Immature natural killer cell (primary cell): ENCODE measurements around the gene MPO. TPM values are rescaled to one million over a fixed set of nuclear protein-coding genes. Genes with fewer than 3 reads are reported as not detected.

Source experiments
- DNase-seq, 3 donors: peaks; one replicate each; pipeline ENCODE4 v3.0.0; 2022; ENCODE audit warnings: mixed read lengths in 1 of 3
- H3K27ac Mint-ChIP-seq, 6 donors: one replicate each; pipeline ENCODE4 v1.8.0; 2020; ENCODE audit warnings: mixed read lengths in 6 of 6, mild to moderate bottlenecking in 5 of 6, inconsistent platforms in 4 of 6, moderate library complexity in 3 of 6
- H3K27me3 Mint-ChIP-seq, 3 donors: one replicate each; pipeline ENCODE4 v1.8.0; 2020 to 2021; ENCODE audit warnings: low read depth in 3 of 3, mild to moderate bottlenecking in 3 of 3, mixed read lengths in 3 of 3, moderate library complexity in 3 of 3, inconsistent platforms in 1 of 3
- H3K36me3 Mint-ChIP-seq, 3 donors: one replicate each; pipeline ENCODE4 v1.8.0; 2020; ENCODE audit warnings: mixed read lengths in 3 of 3, inconsistent platforms in 2 of 3, mild to moderate bottlenecking in 2 of 3
- H3K4me1 Mint-ChIP-seq, 2 donors: one replicate each; pipeline ENCODE4 v1.8.0; 2020; ENCODE audit warnings: inconsistent platforms in 2 of 2, mild to moderate bottlenecking in 2 of 2, mixed read lengths in 2 of 2, moderate library complexity in 1 of 2
- H3K4me3 Mint-ChIP-seq, 5 donors: one replicate each; pipeline ENCODE4 v1.8.0; 2020; ENCODE audit warnings: mild to moderate bottlenecking in 5 of 5, mixed read lengths in 5 of 5, inconsistent platforms in 3 of 5, moderate library complexity in 3 of 5
- H3K9me3 Mint-ChIP-seq, 6 donors: one replicate each; pipeline ENCODE4 v1.8.0; 2020; ENCODE audit warnings: mild to moderate bottlenecking in 6 of 6, mixed read lengths in 6 of 6, inconsistent platforms in 4 of 6, moderate library complexity in 3 of 6
- polyA plus RNA-seq, 3 donors: library from polyadenylated mRNA; unstranded; fragments of 300-500 nt; fragmentation: Illumina TruSeq; gene quantifications; one replicate each; pipeline ENCODE4 v1.2.3, GENCODE V29; 2021

MPO gene
- polyA plus RNA-seq, 3 donors from 2014 or later = not detected

- H3K36me3 Mint-ChIP-seq = no peaks in the 10 kb centered on the region
- H3K4me1 Mint-ChIP-seq = no peaks in the 10 kb centered on the region
- H3K9me3 Mint-ChIP-seq = peaks cover 0 to 2% (median 0%) of the 10 kb centered on the region in 6 donors
- peaks cover 4 to 14% (median 7%) of the 10 kb centered on the region in 3 donors for H3K27me3 Mint-ChIP-seq
- DNase-seq = no peak
- no peak overlapping the region for H3K4me3 Mint-ChIP-seq
- H3K27ac Mint-ChIP-seq = no peak overlapping the region
Measured at GRCh38 chr17:58227733-58228132, 53.0 kb downstream of the MPO start.

GRCh38 chr17:58224315-58224714 is 56.4 kb downstream of the MPO start:
- DNase-seq = no peak
- H3K36me3 Mint-ChIP-seq = no peaks in the 10 kb centered on the region

More at GRCh38 chr17:58224315-58224714, 56.4 kb downstream of the MPO start:
- H3K9me3 Mint-ChIP-seq = peaks cover 0 to 2% (median 0%) of the 10 kb centered on the region in 6 donors
- peaks cover 12 to 16% of the 10 kb centered on the region in 2 donors for H3K4me1 Mint-ChIP-seq
- H3K27ac Mint-ChIP-seq = no peak overlapping the region
- peaks cover under 1 to 18% (median 8%) of the 10 kb centered on the region in 3 donors for H3K27me3 Mint-ChIP-seq
- H3K4me3 Mint-ChIP-seq = no peak overlapping the region

Other genes with a start within 250 kb of the MPO start
- 1 to 10 TPM in 1 of 3 donors, under 1 TPM in 2; 0.53 to 1.1 (median 0.90) TPM for gene DYNLL2, start 197.5 kb downstream of the MPO start, polyA plus RNA-seq
- gene OR4D1, start 132.6 kb downstream of the MPO start, polyA plus RNA-seq = 1 to 10 TPM; 1.4 to 2.3 (median 1.4) TPM
- gene OR4D2, start 114.0 kb downstream of the MPO start, polyA plus RNA-seq = under 1 TPM in 1 of 3 donors, not detected in 2; 0.11 TPM
- not detected for gene EPX, start 88.2 kb downstream of the MPO start, polyA plus RNA-seq
- 1 to 10 TPM; 1.6 to 7.9 (median 6.4) TPM for gene MKS1, start 61.7 kb downstream of the MPO start, polyA plus RNA-seq
- under 1 TPM in 2 of 3 donors, not detected in 1; 0.09 to 0.22 TPM for gene LPO, start 42.4 kb downstream of the MPO start, polyA plus RNA-seq
- 10 to 100 TPM in 1 of 3 donors, 1 to 10 TPM in 2; 7.1 to 32.1 (median 8.4) TPM for gene TSPOAP1, start 47.9 kb upstream of the MPO start, polyA plus RNA-seq
- 100 to 1,000 TPM; 133 to 170 (median 136) TPM for gene SUPT4H1, start 71.3 kb upstream of the MPO start, polyA plus RNA-seq
- gene RNF43, start 136.6 kb upstream of the MPO start, polyA plus RNA-seq = 1 to 10 TPM in 2 of 3 donors, under 1 TPM in 1; 0.58 to 2.1 (median 1.3) TPM
- under 1 TPM in 1 of 3 donors, not detected in 2; 0.16 TPM for gene HSF5, start 207.5 kb upstream of the MPO start, polyA plus RNA-seq
- 10 to 100 TPM in 2 of 3 donors, 1 to 10 TPM in 1; 9.3 to 24.2 (median 20.5) TPM for gene MTMR4, start 233.7 kb upstream of the MPO start, polyA plus RNA-seq